Fibroblast of pulmonary artery (primary cell): Measurements from ENCODE around the gene TFG.

ENCODE experiments used
- DNase-seq: peaks from one replicate; pipeline ENCODE4 v3.0.0-alpha.2; 2010; ENCODE audit warnings: low read depth
- H3K4me3 ChIP-seq: replicated peaks from 2 replicates; pipeline ENCODE4 v1.5.1; 2011; ENCODE audit warnings: low read depth, mild to moderate bottlenecking, control low read depth, low read length, moderate library complexity
- CTCF ChIP-seq: IDR thresholded peaks from 2 replicates; pipeline ENCODE4 v1.5.1; 2011; ENCODE audit warnings: mild to moderate bottlenecking, control low read depth, low read length, inconsistent platforms; ENCODE audit errors: missing control alignments

Gene TFG

GRCh38 chr3:100760377-100760776, 51.1 kb downstream of the TFG start:
- TF ChIP-seq CTCF, result no peak
- H3K4me3 ChIP-seq, result no peak overlapping the region
- no peak for DNase-seq

GRCh38 chr3:100761211-100761942, 52.1 kb downstream of the TFG start:
- TF ChIP-seq CTCF, result peak; percentile 18
- DNase-seq, result no peak
- no peak overlapping the region for H3K4me3 ChIP-seq

- H3K4me3 ChIP-seq, result no peak overlapping the region
- TF ChIP-seq CTCF, result no peak
- no peak for DNase-seq
Measured at GRCh38 chr3:100761951-100762350, 52.7 kb downstream of the TFG start.

- DNase-seq, result no peak
- no peak overlapping the region for H3K4me3 ChIP-seq
- no peak for TF ChIP-seq CTCF
Measured at GRCh38 chr3:100765437-100765975, 56.2 kb downstream of the TFG start.

GRCh38 chr3:100766069-100766468, 56.8 kb downstream of the TFG start:
- no peak for DNase-seq
- no peak overlapping the region for H3K4me3 ChIP-seq
- TF ChIP-seq CTCF, result no peak

- DNase-seq, result no peak
- no peak overlapping the region for H3K4me3 ChIP-seq
- no peak for TF ChIP-seq CTCF
Measured at GRCh38 chr3:100769693-100770092, 60.4 kb downstream of the TFG start.

GRCh38 chr3:100775226-100775625, 65.9 kb downstream of the TFG start:
- no peak for DNase-seq
- TF ChIP-seq CTCF, result no peak
- H3K4me3 ChIP-seq, result no peak overlapping the region
